CD4-positive, alpha-beta T cell treated with Interleukin-4 for 4 hours (primary cell): Measurements from ENCODE around the gene VAV3.

Experiments
- DNase-seq: peaks from one replicate; pipeline ENCODE4 v3.0.0-alpha.2; 2020

VAV3 gene

GRCh38 chr1:107525961-107526360, 439.0 kb downstream of the VAV3 start:
- DNase-seq, result no peak

- no peak for DNase-seq
These were observed 439.8 kb downstream of the VAV3 start for GRCh38 chr1:107525145-107525544.

- DNase-seq, result no peak
These were observed 440.7 kb downstream of the VAV3 start for GRCh38 chr1:107524301-107524700.

GRCh38 chr1:107523736-107524135, 441.2 kb downstream of the VAV3 start:
- no peak for DNase-seq

- DNase-seq, result no peak
These were observed 441.9 kb downstream of the VAV3 start for GRCh38 chr1:107523061-107523460.
